Mucosa of descending colon (tissue), 3 donors: Measurements from ENCODE around the gene CLDN7. TPM values are rescaled to one million over a fixed set of nuclear protein-coding genes. Genes with fewer than 3 reads are reported as not detected.

Experiments used
- ATAC-seq: fragments of 200-7000 bp; cut with Tn5 transposase; one replicate; pipeline ENCODE4 v1.9.1; 2020; ENCODE audit warnings: mild to moderate bottlenecking, moderate library complexity
- DNase-seq, 3 donors: peaks; one replicate each; pipeline ENCODE4 v3.0.0-alpha.2; 2020
- H3K36me3 ChIP-seq: fragments of 200-600 bp; one replicate; pipeline ENCODE4 v1.8.0; 2021; ENCODE audit warnings: low read depth, mild to moderate bottlenecking
- H3K4me1 ChIP-seq: fragments of 200-600 bp; one replicate; pipeline ENCODE4 v1.8.0; 2021; ENCODE audit warnings: low read depth, mild to moderate bottlenecking
- H3K4me3 ChIP-seq: fragments of 200-600 bp; one replicate; pipeline ENCODE4 v1.8.0; 2021; ENCODE audit warnings: mild to moderate bottlenecking
- H3K9me3 ChIP-seq: fragments of 200-600 bp; one replicate; pipeline ENCODE4 v1.8.0; 2021; ENCODE audit warnings: mild to moderate bottlenecking
- CTCF ChIP-seq: fragments of 200-600 bp; IDR thresholded peaks from one replicate; pipeline ENCODE4 v1.8.0; 2022; ENCODE audit warnings: antibody characterized with exemption, mild to moderate bottlenecking
- intact Hi-C, 2 donors: fragments of 100-400 bp; cut with DNase I in 1 of 2; cut with micrococcal nuclease in 1 of 2; formaldehyde crosslinking; loops; one replicate each; pipeline versions ENCODE4 v1.11.0 to v1.11.1; 2022; cut with DNase I, micrococcal nuclease
- total RNA-seq, 3 donors: library from RNA; stranded (reverse); fragmentation: NEBNext Ultra II Directional in 2 of 3; extraction: Animal tissue kit (Norgen Biotek cat#: 25700) in 2 of 3; gene quantifications; one replicate each; pipeline versions ENCODE4 v1.2.1 to v1.2.4, GENCODE V29; 2021 to 2023
- donor health status: DM: no; HTN: no; CAD: no; lungs with moderate emphysema.
- donor health status: DM: no; HTN: no; CAD: no.
- donor health status: DM: no; HTN: yes; CAD: no.

Gene CLDN7
- total RNA-seq, 3 donors from 2014 or later = 586 to 1,244 (median 934) TPM

DNA sequence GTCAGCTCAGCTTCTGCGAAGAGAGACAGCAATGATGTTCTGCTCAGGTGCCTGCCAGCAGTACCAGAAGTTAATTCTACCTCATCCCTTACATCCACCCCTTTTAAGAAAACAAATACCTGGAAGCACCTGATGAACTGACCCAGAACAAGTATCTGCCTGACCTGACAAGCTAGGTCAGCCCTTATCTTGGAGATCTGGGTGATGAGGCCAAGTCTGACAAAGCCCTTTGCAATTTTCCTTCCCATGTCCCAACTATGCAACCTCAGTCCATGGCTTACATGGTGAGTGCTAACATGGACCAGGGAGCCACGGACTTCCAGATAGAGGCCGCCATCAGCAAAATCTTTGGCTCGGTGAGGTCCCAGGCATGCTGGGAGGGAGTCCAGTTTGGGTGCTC lies 38.9 kb downstream of the CLDN7 start:
- DNase-seq (no peak), ATAC-seq (no peak)
- H3K36me3 ChIP-seq = peaks cover 13% of the 10 kb centered on the region
- H3K4me1 ChIP-seq = peaks cover 27% of the 10 kb centered on the region
- H3K9me3 ChIP-seq = no peaks in the 10 kb centered on the region
- no peak for TF ChIP-seq CTCF
- intact Hi-C loops = no loop called here
- H3K4me3 ChIP-seq = no peak overlapping the region

- Histone ChIP-seq H3K4me3 (no peak overlapping the region), H3K36me3 (peaks cover 13% of the 10 kb centered on the region), H3K4me1 (peaks cover 30% of the 10 kb centered on the region), H3K9me3 (no peaks in the 10 kb centered on the region)
- no peak for ATAC-seq
- intact Hi-C loops = no loop called here
- DNase-seq = peak in 1 of 3 donors; percentile 31
- TF ChIP-seq CTCF = no peak
These were observed 39.3 kb downstream of the CLDN7 start for GRCh38 chr17:7222972-7223292.

- no peaks in the 10 kb centered on the region for H3K9me3 ChIP-seq
- no peak for DNase-seq
- ATAC-seq = no peak
- H3K36me3 ChIP-seq = peaks cover 13% of the 10 kb centered on the region
- H3K4me3 ChIP-seq = no peak overlapping the region
- peaks cover 35% of the 10 kb centered on the region for H3K4me1 ChIP-seq
- intact Hi-C loops = no loop called here
- TF ChIP-seq CTCF = no peak
These were observed 39.9 kb downstream of the CLDN7 start for GRCh38 chr17:7222093-7222971.

DNA sequence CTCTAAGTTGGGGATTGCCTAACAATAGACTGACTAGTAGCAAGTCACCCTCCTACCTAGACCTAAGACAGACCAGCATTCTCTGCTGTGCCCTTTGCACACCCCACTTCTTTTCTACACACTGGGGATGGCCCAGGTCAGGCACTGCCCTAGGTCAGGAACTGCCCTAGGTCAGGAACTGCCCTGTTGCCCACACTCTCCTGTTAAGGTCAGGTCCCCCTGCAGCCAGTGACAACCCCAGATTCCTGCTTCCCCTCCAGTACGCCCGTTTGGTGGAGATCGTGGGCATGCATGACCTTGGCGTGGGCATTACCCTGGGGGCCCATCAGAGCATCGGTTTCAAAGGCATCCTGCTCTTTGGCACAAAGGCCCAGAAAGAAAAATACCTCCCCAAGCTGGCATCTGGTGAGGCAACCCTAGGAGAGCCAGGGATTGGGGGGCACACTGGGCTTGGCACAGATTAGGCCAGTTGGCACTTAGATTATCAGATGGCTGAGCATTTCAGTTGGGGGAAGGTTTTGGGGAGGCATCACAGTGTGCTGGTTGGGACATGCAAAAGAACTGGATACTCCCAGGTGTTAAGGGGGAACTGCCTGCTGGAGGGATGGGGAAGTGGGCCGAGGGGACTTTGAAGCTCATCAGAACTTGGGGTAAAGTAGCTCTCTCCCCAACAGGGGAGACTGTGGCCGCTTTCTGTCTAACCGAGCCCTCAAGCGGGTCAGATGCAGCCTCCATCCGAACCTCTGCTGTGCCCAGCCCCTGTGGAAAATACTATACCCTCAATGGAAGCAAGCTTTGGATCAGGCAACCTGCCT lies 40.8 kb downstream of the CLDN7 start:
- TF ChIP-seq CTCF = no peak
- intact Hi-C loops = no loop called here
- Histone ChIP-seq H3K4me1 (peaks cover 35% of the 10 kb centered on the region), H3K4me3 (no peak overlapping the region), H3K36me3 (peaks cover 8% of the 10 kb centered on the region), H3K9me3 (no peaks in the 10 kb centered on the region)
- peak in 1 of 3 donors; percentile 27 for DNase-seq
- ATAC-seq = no peak

GRCh38 chr17:7220593-7221277 lies 41.5 kb downstream of the CLDN7 start:
- Histone ChIP-seq H3K9me3 (no peaks in the 10 kb centered on the region), H3K4me3 (peak overlapping the region; percentile 14), H3K36me3 (peaks cover 8% of the 10 kb centered on the region), H3K4me1 (peaks cover 35% of the 10 kb centered on the region)
- peak; percentile 75 to 79 (median 77) for DNase-seq
- TF ChIP-seq CTCF = peak; percentile 30
- peak; percentile 73 for ATAC-seq
- intact Hi-C loops = no loop called here
